ENCODE data around the gene SLC1A2. TPM values are rescaled to one million over a fixed set of nuclear protein-coding genes. Genes with fewer than 3 reads are reported as not detected.

Gene SLC1A2
- total RNA-seq, 1 experiment from 2014 or later: 0.50 TPM

DNA sequence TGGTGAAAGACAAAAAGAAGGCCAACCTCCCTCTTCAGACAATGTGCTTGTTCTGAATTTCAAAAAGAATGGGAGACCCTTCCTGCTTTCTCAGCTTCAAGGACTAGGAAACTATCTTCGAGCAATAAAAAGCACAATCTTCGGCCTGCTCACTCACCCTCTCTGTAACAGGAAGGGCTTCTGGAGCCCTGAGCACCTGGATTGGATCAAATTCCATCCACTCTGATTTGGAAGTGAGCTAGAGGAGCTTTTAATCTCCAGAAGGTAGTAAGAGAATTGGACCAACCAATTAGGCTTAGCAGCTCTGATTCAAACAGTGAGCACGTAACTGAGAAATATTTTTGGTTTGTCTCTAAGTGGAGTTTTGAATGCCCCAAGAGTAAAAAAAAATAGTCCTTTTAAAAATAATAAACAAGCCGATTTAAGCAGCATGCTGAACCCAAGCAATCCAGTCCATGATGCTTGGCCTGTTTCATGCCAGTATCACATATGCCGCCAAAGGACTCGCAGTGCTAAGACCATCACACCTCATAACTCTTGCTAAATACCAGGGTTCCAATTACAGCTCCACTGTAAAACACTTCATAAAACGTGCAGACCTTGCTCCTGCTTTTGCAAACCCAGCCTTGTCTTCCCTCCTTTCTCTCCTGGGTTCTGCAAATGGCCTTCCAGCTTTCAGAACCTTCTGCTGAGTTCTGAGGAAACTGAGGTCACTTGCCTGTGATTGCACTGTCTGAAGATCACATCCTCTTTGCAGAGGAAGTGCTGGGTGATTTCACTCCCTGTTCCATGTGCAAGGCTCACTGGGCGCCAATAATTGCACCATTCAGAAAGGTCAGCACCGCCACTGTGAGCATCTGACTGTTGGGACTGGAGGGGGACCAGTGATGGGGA is 74.4 kb downstream of the SLC1A2 start:
- no peak for DNase-seq
- Histone ChIP-seq H3K23me2 (ENCODE audit: insufficient read length, low read depth, low read length, poor library complexity, severe bottlenecking) (no peaks in the 10 kb centered on the region), H3T11ph (ENCODE audit: low read length) (no peak overlapping the region), H2BK12ac (ENCODE audit: insufficient read length, low read depth, low read length) (no peak overlapping the region), H3K4me1 (ENCODE audit: insufficient read depth, low read length) (peaks cover 4% of the 10 kb centered on the region; the same call in 1 of the 2 replicates), H2BK20ac (ENCODE audit: low read depth, low read length, poor library complexity, severe bottlenecking) (no peak overlapping the region), H4K5ac (ENCODE audit: insufficient read length, low read depth, low read length) (no peak overlapping the region), H3K79me1 (ENCODE audit: insufficient read depth, low read depth, low read length, poor library complexity, severe bottlenecking) (no peaks in the 10 kb centered on the region), H2BK15ac (ENCODE audit: low read depth, low read length) (no peak overlapping the region), H4K20me1 (ENCODE audit: control insufficient read depth, insufficient read depth, insufficient read length) (no peaks in the 10 kb centered on the region), H2AK5ac (ENCODE audit: insufficient read length, low read length) (no peak overlapping the region), H3K79me2 (ENCODE audit: insufficient read depth, low read length) (no peaks in the 10 kb centered on the region), H3K27me3 (ENCODE audit: insufficient read depth, low read length) (peaks cover 2% of the 10 kb centered on the region; the same call in 1 of the 2 replicates), H3K14ac (ENCODE audit: insufficient read depth, low read length) (no peak overlapping the region), H3K9me3 (ENCODE audit: control insufficient read depth, low read depth, low read length) (no peaks in the 10 kb centered on the region), H3K4me2 (ENCODE audit: insufficient read depth, insufficient read length, low read length) (no peak overlapping the region), H3K4ac (ENCODE audit: low read depth, low read length) (no peak overlapping the region), H2BK120ac (ENCODE audit: low read depth, low read length, poor library complexity, severe bottlenecking) (no peak overlapping the region), H2AFZ (ENCODE audit: low read length) (no peak overlapping the region), H3K23ac (ENCODE audit: insufficient read length, low read depth, low read length) (no peak overlapping the region), H4K8ac (replicated peaks; ENCODE audit: insufficient read length, low read depth, low read length) (no peak overlapping the region), H3K9ac (ENCODE audit: extremely low read depth, insufficient read length, low read length) (no peak overlapping the region), H4K91ac (ENCODE audit: insufficient read length, low read depth, low read length) (no peak overlapping the region), H2BK5ac (ENCODE audit: insufficient read length, low read length) (no peak overlapping the region), H3K56ac (ENCODE audit: insufficient read length, low read depth, low read length) (no peak overlapping the region), H3K27ac (ENCODE audit: insufficient read length, low read depth, low read length) (no peak overlapping the region), H3K18ac (ENCODE audit: insufficient read length, low read depth, low read length) (no peak overlapping the region)
- peaks cover 15 to 20% of the 10 kb centered on the region in 2 experiments for H3K4me1 Mint-ChIP-seq
- H3K27me3 Mint-ChIP-seq (ENCODE audit: low read depth): peaks cover 39% of the 10 kb centered on the region
- TF ChIP-seq, protein P1, sequence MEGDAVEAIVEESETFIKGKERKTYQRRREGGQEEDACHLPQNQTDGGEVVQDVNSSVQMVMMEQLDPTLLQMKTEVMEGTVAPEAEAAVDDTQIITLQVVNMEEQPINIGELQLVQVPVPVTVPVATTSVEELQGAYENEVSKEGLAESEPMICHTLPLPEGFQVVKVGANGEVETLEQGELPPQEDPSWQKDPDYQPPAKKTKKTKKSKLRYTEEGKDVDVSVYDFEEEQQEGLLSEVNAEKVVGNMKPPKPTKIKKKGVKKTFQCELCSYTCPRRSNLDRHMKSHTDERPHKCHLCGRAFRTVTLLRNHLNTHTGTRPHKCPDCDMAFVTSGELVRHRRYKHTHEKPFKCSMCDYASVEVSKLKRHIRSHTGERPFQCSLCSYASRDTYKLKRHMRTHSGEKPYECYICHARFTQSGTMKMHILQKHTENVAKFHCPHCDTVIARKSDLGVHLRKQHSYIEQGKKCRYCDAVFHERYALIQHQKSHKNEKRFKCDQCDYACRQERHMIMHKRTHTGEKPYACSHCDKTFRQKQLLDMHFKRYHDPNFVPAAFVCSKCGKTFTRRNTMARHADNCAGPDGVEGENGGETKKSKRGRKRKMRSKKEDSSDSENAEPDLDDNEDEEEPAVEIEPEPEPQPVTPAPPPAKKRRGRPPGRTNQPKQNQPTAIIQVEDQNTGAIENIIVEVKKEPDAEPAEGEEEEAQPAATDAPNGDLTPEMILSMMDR (conservative IDR thresholded peaks at IDR 0.05): no peak
- no CpG with 5 or more reads among the region's 9 CpGs for WGBS (ENCODE audit: extremely low coverage, insufficient read length, low lambda C conversion rate)
- no peaks in the 10 kb centered on the region for H3K36me3 Mint-ChIP-seq (ENCODE audit: insufficient read depth in 1 of 3, low read depth in 3 of 3)
- no peaks in the 10 kb centered on the region for H3K9me3 Mint-ChIP-seq
- no peak overlapping the region for H3K4me3 Mint-ChIP-seq
- H3K27ac Mint-ChIP-seq: no peak overlapping the region

Data from H9 (cell line).